Endometrium (tissue), 2 donors: Measurements from ENCODE around the gene CENPP.

Source experiments
- FAIRE-seq: peaks from 2 replicates; lab custom pipeline; 2012; peaks lifted over from hg19 to GRCh38; lab: Jason Lieb, UNC
- donor health status: control.
- donor health status: control.

CENPP gene

GRCh38 chr9:92425474-92425873 is 99.7 kb downstream of the CENPP start:
- FAIRE-seq, result peak; percentile 97

DNA sequence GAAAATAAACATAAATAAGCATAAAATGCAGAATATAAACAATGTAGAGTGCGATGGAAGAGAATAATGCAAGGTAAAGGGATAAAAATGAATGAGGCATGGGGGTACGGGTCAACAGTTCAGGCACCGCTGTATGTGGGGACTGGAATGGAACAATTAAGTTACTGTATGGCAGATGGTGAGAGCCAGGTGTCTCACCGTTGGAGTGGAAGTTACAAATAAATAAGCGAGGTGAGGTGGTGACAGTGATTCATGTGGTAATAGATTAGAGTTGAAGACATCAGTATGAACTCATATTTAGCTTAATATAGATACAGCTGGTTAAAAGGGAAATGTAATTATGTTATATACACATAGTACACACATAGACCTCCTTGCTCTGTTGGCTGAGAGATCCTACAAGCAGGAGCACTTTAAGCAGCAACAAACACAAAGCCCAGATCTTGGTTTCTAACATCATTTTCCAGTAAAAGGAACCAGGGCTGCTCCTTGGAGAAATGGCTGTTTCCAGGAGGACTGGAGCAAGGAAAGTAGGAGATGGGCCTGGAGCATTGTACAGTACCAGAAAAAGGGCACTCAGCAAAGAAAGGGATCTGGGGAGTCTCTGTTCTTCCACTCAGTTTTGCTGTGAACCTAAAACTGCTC is 100.9 kb downstream of the CENPP start:
- FAIRE-seq, result no peak

- FAIRE-seq, result no peak
Measured at GRCh38 chr9:92429836-92430235, 104.1 kb downstream of the CENPP start.

DNA sequence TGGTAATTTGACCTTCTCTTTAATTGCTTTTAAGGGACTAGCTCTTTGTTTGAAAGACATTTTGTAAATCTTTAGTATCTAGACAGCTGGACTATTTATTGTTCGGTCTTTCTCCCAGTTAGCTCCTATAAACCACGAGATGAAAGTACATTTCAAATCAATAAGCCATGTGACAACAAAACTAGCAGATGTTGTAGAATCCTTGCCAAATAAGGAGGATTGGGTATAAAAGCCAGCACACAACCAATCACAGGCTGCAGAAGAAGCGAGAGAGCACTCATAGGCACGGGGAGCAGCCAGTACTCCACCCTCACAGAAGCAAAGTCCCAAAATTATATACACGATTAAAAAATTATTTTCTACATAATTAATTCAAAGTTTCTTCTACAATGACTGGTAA is 106.6 kb downstream of the CENPP start:
- FAIRE-seq, result peak; percentile 99

DNA sequence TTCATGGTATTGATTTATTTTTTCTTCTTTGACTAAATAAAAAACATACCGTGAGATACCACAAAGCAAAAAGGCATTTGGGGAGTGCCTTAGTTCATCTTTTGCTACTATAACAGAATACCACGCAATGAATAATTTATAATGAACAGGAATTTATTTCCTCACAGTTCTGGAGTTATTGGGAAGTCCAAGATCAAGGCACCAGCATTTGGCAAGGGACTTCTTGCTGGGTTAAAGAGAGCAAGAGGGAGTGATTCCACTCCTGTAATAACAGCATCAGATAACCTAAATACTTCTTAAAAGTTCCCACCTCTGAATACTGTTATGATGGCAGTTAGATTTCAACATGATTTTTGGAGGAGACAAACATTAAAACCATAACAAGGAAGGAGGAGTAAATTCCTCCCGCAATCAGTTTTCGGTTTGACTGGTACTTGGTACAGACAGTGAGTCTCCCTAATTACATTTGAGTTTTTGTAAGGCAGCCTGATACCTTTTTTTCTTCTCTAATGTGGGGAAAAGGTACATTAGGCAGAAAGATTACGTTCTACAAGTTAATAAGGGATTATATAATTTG is 107.3 kb downstream of the CENPP start:
- peak; percentile 70 for FAIRE-seq

GRCh38 chr9:92435263-92435662 is 109.5 kb downstream of the CENPP start:
- FAIRE-seq, result no peak

DNA sequence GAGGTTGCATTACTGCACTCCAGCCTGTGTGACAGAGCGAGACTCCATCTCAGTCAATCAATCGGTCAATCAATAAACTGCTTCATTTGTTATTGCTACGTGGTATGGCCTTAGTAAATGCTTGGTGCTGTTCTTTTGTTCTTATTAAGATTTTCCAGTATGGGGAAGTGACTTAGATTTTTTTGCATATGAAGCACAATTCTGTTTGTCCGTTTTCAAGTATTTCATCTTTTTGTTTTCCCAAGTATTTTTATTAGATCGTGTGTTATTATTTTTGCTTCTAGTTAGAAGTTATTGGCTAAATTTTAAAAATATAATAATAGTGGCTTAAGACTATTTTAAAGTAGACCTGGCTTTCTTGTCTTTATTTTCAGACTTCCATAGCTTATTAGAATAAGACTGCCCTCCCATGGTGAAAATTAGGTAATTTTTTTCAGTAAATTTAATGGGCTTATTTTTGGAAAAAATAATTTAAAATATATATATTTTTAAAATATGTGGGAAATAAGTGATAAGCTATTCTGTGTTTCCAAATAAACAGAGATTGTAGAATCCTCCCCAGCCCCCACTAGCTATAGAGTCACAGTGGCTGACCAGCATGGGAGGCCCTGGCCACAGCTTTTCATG is 113.3 kb downstream of the CENPP start:
- FAIRE-seq, result peak; percentile 97

- FAIRE-seq, result no peak
Measured at GRCh38 chr9:92439921-92440750, 114.4 kb downstream of the CENPP start.

GRCh38 chr9:92440751-92441046 is 114.9 kb downstream of the CENPP start:
- peak; percentile 73 for FAIRE-seq

GRCh38 chr9:92444841-92445240 is 119.1 kb downstream of the CENPP start:
- FAIRE-seq, result no peak

- no peak for FAIRE-seq
Measured at GRCh38 chr9:92446536-92446935, 120.8 kb downstream of the CENPP start.

- FAIRE-seq, result no peak
Measured at GRCh38 chr9:92455217-92455616, 129.5 kb downstream of the CENPP start.

DNA sequence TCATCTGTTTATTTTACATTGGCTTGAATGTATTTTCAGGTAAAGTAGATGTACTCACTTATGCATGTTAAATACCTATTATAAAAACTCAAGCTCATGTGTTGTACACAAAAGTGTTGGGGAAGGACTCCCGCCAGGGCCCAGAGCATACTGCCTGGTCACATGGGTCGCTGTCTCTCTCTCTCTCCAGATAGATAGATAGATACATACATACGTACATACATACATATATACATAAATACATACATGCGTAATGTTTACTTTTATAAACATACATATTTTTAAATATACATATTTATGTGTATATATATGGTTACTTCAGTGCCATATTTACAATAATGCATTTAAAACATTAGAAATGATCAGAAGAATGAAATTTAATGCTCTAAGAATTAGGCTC is 131.8 kb downstream of the CENPP start:
- no peak for FAIRE-seq

DNA sequence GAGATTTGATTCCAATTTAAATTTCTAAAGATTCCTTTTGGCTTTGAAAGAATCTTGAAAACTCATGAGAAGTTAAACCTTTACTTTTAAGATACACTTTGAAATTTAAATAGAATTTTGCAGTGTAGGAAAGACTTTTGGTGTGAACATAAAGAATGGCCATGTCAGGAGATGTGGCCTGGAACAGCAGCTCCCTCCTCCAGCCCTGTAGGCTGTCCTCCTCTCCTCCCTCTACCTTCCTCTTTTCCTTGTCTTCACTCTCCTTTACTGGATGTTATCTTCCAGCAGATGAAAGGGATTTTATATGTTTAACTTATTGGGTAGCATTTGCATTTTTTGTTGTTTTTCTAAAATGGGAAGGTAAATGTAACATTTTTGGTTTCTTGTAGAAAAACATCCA is 137.6 kb downstream of the CENPP start:
- FAIRE-seq, result no peak

- FAIRE-seq, result no peak
Measured at GRCh38 chr9:92463984-92464383, 138.2 kb downstream of the CENPP start.

- no peak for FAIRE-seq
Measured at GRCh38 chr9:92467041-92467440, 141.3 kb downstream of the CENPP start.

GRCh38 chr9:92467511-92467910 is 141.8 kb downstream of the CENPP start:
- FAIRE-seq, result no peak

- FAIRE-seq, result no peak
Measured at GRCh38 chr9:92468206-92468605, 142.5 kb downstream of the CENPP start.

DNA sequence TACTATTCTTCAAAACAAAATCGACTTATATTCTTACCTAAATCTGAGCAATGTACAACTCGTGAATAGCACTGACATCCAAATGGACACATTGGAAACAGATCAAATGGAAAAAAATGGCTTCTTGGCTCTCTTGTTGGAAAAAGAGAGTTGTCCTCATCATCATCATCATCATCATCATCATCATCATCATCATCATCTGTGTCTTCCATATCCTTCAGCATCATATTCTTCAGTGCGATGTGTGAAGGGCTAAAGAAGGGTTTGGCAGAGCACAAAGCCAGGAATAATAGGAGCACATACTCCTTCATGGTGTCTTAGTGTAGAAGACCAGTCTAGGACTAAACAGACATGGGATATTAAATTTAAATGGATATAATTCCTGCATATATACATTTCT is 148.8 kb downstream of the CENPP start:
- FAIRE-seq, result no peak

- no peak for FAIRE-seq
Measured at GRCh38 chr9:92476962-92477361, 151.2 kb downstream of the CENPP start.

- FAIRE-seq, result no peak
Measured at GRCh38 chr9:92478783-92479182, 153.0 kb downstream of the CENPP start.

- FAIRE-seq, result no peak
Measured at GRCh38 chr9:92479346-92479745, 153.6 kb downstream of the CENPP start.

DNA sequence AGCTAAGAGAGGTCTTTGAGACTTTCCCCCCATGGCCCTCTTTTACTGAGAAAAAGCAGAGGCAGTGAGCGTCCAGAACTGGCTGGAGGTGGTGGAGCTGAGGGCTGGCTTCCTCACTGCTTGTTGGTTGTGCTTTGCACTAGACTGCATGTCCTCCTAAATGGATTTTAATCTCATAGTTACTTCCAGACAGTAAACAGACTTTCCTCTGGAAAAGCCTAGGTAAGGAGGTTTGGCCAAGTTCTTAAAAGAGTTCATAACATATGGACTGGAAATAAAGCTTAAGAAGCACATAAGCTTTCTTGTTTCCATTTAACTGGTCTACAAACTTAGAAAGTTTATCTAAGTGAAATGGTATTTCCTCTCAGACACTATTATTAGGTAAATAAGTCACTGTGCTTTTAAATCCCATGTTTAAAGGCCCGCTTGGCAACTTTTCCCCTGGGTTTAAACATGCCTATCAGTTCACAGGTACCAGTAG is 154.6 kb downstream of the CENPP start:
- no peak for FAIRE-seq
